ENCODE results near the gene RBP5.

- TF ChIP-seq CTCF (IDR thresholded peaks at IDR 0.05) (no peak), POLR2A (IDR thresholded peaks at IDR 0.05) (no peak)
Observed at GRCh38 chr12:7134396-7135166, 5.9 kb upstream of the RBP5 start.
